SK-N-SH (cell line): Measurements from ENCODE around the gene WDHD1. TPM values are rescaled to one million over a fixed set of nuclear protein-coding genes. Genes with fewer than 3 reads are reported as not detected.
A peak's percentile ranks its signal among the peaks of the same experiment; 100 is the strongest.

ENCODE experiments used
- CTCF ChIA-PET: fragments of 300-600, 350-600 bp; formaldehyde crosslinking; extraction: SDS; loops from one replicate; lab custom pipeline; 2021; lab: Yijun Ruan, JAX
- POLR2A ChIA-PET: fragments of 350-600 bp; sonication (Branson Sonifier 250); formaldehyde crosslinking; extraction: SDS; loops from one replicate; lab custom pipeline; 2020; ENCODE audit warnings: antibody characterized with exemption, inconsistent platforms; lab: Yijun Ruan, JAX
- DNase-seq: peaks from one replicate; pipeline ENCODE4 v3.0.0; 2012
- H2AFZ ChIP-seq: fragments of 200-600 bp; sonication (generic); 2 replicates; pipeline ENCODE4 v1.8.1; 2016; ENCODE audit warnings: antibody characterized with exemption, mild to moderate bottlenecking, low read depth
- H3F3A ChIP-seq: fragments of 200-600 bp; sonication (generic); replicated peaks from 2 replicates; pipeline ENCODE3; 2016; ENCODE audit warnings: antibody characterized with exemption, mild to moderate bottlenecking; ENCODE audit not compliant: insufficient read depth
- H3K27ac ChIP-seq, 2 experiments: fragments of 200-500 bp in 1 of 2; fragments of 200-600 bp in 1 of 2; sonication (Bioruptor generic) in 1 of 2; sonication (generic), shearing (Covaris generic) in 1 of 2; 2 replicates each; pipeline versions ENCODE4 v1.5.1 to v1.6.1; 2014 to 2016; ENCODE audit warnings: low read depth in 2 of 2, inconsistent platforms in 1 of 2, low read length in 1 of 2, mild to moderate bottlenecking in 1 of 2, mixed read lengths in 1 of 2
- H3K27me3 ChIP-seq: fragments of 200-600 bp; sonication (generic), shearing (Covaris generic); 2 replicates; pipeline ENCODE4 v1.6.1; 2016; ENCODE audit warnings: mixed run types; ENCODE audit not compliant: insufficient read depth
- H3K36me3 ChIP-seq, 2 experiments: fragments of 200-500 bp in 1 of 2; fragments of 200-600 bp in 1 of 2; sonication (Bioruptor generic) in 1 of 2; sonication (generic) in 1 of 2; replicated peaks in 1 of 2; 2 replicates each; pipeline versions ENCODE3 to v1.5.1; 2014 to 2016; ENCODE audit warnings: low read length in 1 of 2, mild to moderate bottlenecking in 1 of 2; ENCODE audit not compliant: insufficient read depth in 2 of 2, control insufficient read depth in 1 of 2
- H3K4me1 ChIP-seq, 2 experiments: fragments of 200-500 bp in 1 of 2; fragments of 200-600 bp in 1 of 2; sonication (Bioruptor generic) in 1 of 2; sonication (generic), shearing (Covaris generic) in 1 of 2; 2 replicates each; pipeline versions ENCODE4 v1.5.1 to v1.6.1; 2014 to 2016; ENCODE audit warnings: low read depth in 1 of 2, low read length in 1 of 2, mixed run types in 1 of 2; ENCODE audit not compliant: insufficient read depth in 2 of 2, control insufficient read depth in 1 of 2
- H3K4me2 ChIP-seq: fragments of 200-600 bp; sonication (generic), shearing (Covaris generic); 2 replicates; pipeline ENCODE4 v1.6.1; 2017; ENCODE audit warnings: mixed run types
- H3K4me3 ChIP-seq, 2 experiments: fragments of 200-500 bp in 1 of 2; fragments of 200-600 bp in 1 of 2; sonication (Bioruptor generic) in 1 of 2; sonication (generic), shearing (Covaris generic) in 1 of 2; 2 replicates each; pipeline versions ENCODE4 v1.5.1 to v1.8.1; 2014 to 2016; ENCODE audit warnings: low read depth in 2 of 2, inconsistent platforms in 1 of 2, low read length in 1 of 2, mild to moderate bottlenecking in 1 of 2, mixed read lengths in 1 of 2, moderate library complexity in 1 of 2
- H3K79me2 ChIP-seq: fragments of 200-600 bp; sonication (generic); 2 replicates; pipeline ENCODE4 v1.8.1; 2017; ENCODE audit warnings: mild to moderate bottlenecking; ENCODE audit not compliant: insufficient read depth
- H3K9ac ChIP-seq: fragments of 200-600 bp; sonication (generic); 2 replicates; pipeline ENCODE4 v1.6.1; 2017; ENCODE audit warnings: mixed run types
- H3K9me2 ChIP-seq: fragments of 200-600 bp; sonication (generic); 2 replicates; pipeline ENCODE4 v1.6.1; 2017; ENCODE audit warnings: mixed run types
- H3K9me3 ChIP-seq: fragments of 200-600 bp; sonication (generic); 2 replicates; pipeline ENCODE4 v1.6.1; 2017; ENCODE audit warnings: mixed run types, mild to moderate bottlenecking, moderate library complexity
- H4K20me1 ChIP-seq: fragments of 200-600 bp; sonication (generic); 2 replicates; pipeline ENCODE4 v1.6.1; 2017; ENCODE audit warnings: mild to moderate bottlenecking, mixed run types; ENCODE audit not compliant: insufficient read depth
- CTCF ChIP-seq: fragments of 200-600 bp; sonication (generic); IDR thresholded peaks from 2 replicates; pipeline ENCODE4 v1.6.1; 2017; ENCODE audit warnings: antibody characterized with exemption, mild to moderate bottlenecking, moderate library complexity
- ELF1 ChIP-seq: IDR thresholded peaks from 2 replicates; pipeline ENCODE4 v1.4.0; 2012
- EP300 ChIP-seq, 2 experiments: IDR thresholded peaks; 2 replicates each; pipeline versions ENCODE4 v1.4.0 to v1.6.1; 2012; ENCODE audit warnings: borderline replicate concordance in 1 of 2, low read depth in 1 of 2, low read length in 1 of 2
- FOSL2 ChIP-seq: IDR thresholded peaks from 2 replicates; pipeline ENCODE4 v1.4.0; 2012; ENCODE audit warnings: low read depth, mild to moderate bottlenecking, moderate library complexity, borderline replicate concordance
- GATA2 ChIP-seq: sonication (generic); formaldehyde crosslinking; IDR thresholded peaks from 2 replicates; pipeline ENCODE4 v1.5.0; 2020; ENCODE audit warnings: mild to moderate bottlenecking, missing genetic modification reagents
- IRF3 ChIP-seq: fragments of 150-350 bp; IDR thresholded peaks from 2 replicates; pipeline ENCODE4 v1.6.1; 2016; ENCODE audit warnings: mild to moderate bottlenecking, low read depth, low read length
- MAX ChIP-seq: IDR thresholded peaks from 2 replicates; pipeline ENCODE4 v1.4.0; 2012; ENCODE audit warnings: low read depth
- NRF1 ChIP-seq: IDR thresholded peaks from 2 replicates; pipeline ENCODE4 v1.6.1; 2012; ENCODE audit warnings: low read depth, mild to moderate bottlenecking, low read length
- RAD21 ChIP-seq: IDR thresholded peaks from 2 replicates; pipeline ENCODE4 v1.6.1; 2012; ENCODE audit warnings: mild to moderate bottlenecking, low read length
- REST ChIP-seq: IDR thresholded peaks from 2 replicates; pipeline ENCODE4 v1.6.1; 2012; ENCODE audit warnings: mild to moderate bottlenecking, low read depth, low read length, moderate library complexity
- SMC3 ChIP-seq: IDR thresholded peaks from 2 replicates; pipeline ENCODE4 v1.6.1; 2012; ENCODE audit warnings: low read depth, low read length, improper control_type of control experiment
- TCF12 ChIP-seq: IDR thresholded peaks from 2 replicates; pipeline ENCODE4 v1.4.0; 2012
- USF1 ChIP-seq: IDR thresholded peaks from 2 replicates; pipeline ENCODE4 v1.4.0; 2012; ENCODE audit warnings: low read depth, borderline replicate concordance
- USF2 ChIP-seq: fragments of 150-350 bp; IDR thresholded peaks from 2 replicates; pipeline ENCODE4 v1.6.1; 2017; ENCODE audit warnings: antibody characterized with exemption, low read length, low read depth, borderline replicate concordance
- WGBS: methylation state at CpG from one replicate; pipeline ENCODE4 v1.1.6; 2017; ENCODE audit warnings: low lambda C conversion rate; 5-methylcytosine and 5-hydroxymethylcytosine counted together
- polyA plus RNA-seq, 3 experiments: library from polyadenylated mRNA; depleted of rRNA; stranded (reverse); fragments of >200 nt; gene quantifications; 2 replicates each; pipeline ENCODE4 v1.2.3, GENCODE V29; 2012

The WDHD1 gene
- polyA plus RNA-seq, 1 of the 3 experiments (the other 2 are of a cell fraction): 2.9 TPM

- no peak for DNase-seq
- POLR2A ChIA-PET: no interaction called here
- 79% methylated on average over 3 of the region's 3 CpGs for WGBS
Observed at GRCh38 chr14:55075628-55076175, 48.8 kb upstream of the WDHD1 start.

GRCh38 chr14:55074662-55075061, 47.8 kb upstream of the WDHD1 start:
- DNase-seq: no peak

More at GRCh38 chr14:55075628-55076175, 48.8 kb upstream of the WDHD1 start:
- Histone ChIP-seq H3K4me3 (no peak overlapping the region), H3K9ac (no peak overlapping the region), H3F3A (peaks cover 21% of the 10 kb centered on the region), H2AFZ (no peak overlapping the region), H3K4me2 (no peak overlapping the region), H3K9me3 (no peaks in the 10 kb centered on the region), H3K79me2 (no peaks in the 10 kb centered on the region; the same call in 1 of the 2 replicates), H3K27ac (no peak overlapping the region), H4K20me1 (no peaks in the 10 kb centered on the region), H3K27me3 (no peaks in the 10 kb centered on the region)
- 0 out of 2 replicates have a peak, but pooled peaks have one; percentile 35 for TF ChIP-seq MAX
- TF ChIP-seq USF1: no peak
- TF ChIP-seq, all 33 proteins: peak for 1
- H3K4me1 ChIP-seq: peaks cover 8 to 22% of the 10 kb centered on the region in 2 experiments; a peak in 3 of 4 replicates
- H3K9me2 ChIP-seq: no peaks in the 10 kb centered on the region
- CTCF ChIA-PET: interaction anchor here (0.8 to 1.7 kb wide), 3 partner anchors 12 to 86 kb away, joined by 3 to 5 read pairs (median 3); no protein-coding TSS in a partner anchor
- no peaks in the 10 kb centered on the region for H3K36me3 ChIP-seq

More at GRCh38 chr14:55074662-55075061, 47.8 kb upstream of the WDHD1 start:
- Histone ChIP-seq H3K79me2 (no peaks in the 10 kb centered on the region; the same call in 1 of the 2 replicates), H3K9ac (no peak overlapping the region), H3K9me3 (no peaks in the 10 kb centered on the region), H3K4me1 (peaks cover 8 to 22% of the 10 kb centered on the region in 2 experiments; a peak in 3 of 4 replicates), H3K36me3 (peaks cover 2 to 5% of the 10 kb centered on the region in 2 experiments), H2AFZ (no peak overlapping the region), H3F3A (peaks cover 30% of the 10 kb centered on the region), H3K27me3 (no peaks in the 10 kb centered on the region), H4K20me1 (no peaks in the 10 kb centered on the region), H3K4me3 (no peak overlapping the region), H3K27ac (peak overlapping the region in 1 of 2 experiments; percentile 93; a peak in 1 of 4 replicates), H3K4me2 (peak overlapping the region; percentile 55; the same call in 1 of the 2 replicates), H3K9me2 (no peaks in the 10 kb centered on the region)
- ChIA-PET POLR2A (no interaction called here), CTCF (no interaction called here)
- TF ChIP-seq USF2 (no peak), ELF1 (no peak), REST (no peak), RAD21 (no peak), IRF3 (no peak), SMC3 (no peak), TCF12 (no peak), EP300 (IDR thresholded peaks at IDR 0.05; ENCODE audit: borderline replicate concordance in 1 of 2, low read depth in 1 of 2, low read length in 1 of 2) (no peak), GATA2 (no peak), CTCF (no peak), FOSL2 (no peak), NRF1 (no peak)
- WGBS: 41% methylated on average over 5 of the region's 5 CpGs
